ENCODE measurements around the gene KIDINS220.
A peak's percentile ranks its signal among the peaks of the same experiment; 100 is the strongest.

KIDINS220 gene

DNA sequence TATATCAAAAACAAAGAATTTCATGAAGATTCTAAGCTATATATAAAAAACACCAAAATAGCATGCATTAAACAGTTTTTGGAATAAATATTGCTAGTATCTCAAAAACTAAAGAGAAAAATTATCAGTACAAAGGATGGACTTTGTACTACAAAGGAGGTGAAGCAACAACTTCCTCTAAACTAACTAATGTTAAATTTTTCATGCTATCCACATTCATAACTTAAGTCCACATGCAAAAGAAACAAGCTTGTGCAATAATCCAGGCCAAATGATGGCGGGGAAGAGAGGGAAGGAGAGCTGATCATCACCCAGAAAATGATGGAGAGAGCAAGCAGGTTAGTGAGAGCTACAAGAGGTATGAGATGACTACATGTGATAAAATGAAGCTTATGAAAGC, 70.1 kb downstream of the KIDINS220 start:
- TF ChIP-seq, protein P1, sequence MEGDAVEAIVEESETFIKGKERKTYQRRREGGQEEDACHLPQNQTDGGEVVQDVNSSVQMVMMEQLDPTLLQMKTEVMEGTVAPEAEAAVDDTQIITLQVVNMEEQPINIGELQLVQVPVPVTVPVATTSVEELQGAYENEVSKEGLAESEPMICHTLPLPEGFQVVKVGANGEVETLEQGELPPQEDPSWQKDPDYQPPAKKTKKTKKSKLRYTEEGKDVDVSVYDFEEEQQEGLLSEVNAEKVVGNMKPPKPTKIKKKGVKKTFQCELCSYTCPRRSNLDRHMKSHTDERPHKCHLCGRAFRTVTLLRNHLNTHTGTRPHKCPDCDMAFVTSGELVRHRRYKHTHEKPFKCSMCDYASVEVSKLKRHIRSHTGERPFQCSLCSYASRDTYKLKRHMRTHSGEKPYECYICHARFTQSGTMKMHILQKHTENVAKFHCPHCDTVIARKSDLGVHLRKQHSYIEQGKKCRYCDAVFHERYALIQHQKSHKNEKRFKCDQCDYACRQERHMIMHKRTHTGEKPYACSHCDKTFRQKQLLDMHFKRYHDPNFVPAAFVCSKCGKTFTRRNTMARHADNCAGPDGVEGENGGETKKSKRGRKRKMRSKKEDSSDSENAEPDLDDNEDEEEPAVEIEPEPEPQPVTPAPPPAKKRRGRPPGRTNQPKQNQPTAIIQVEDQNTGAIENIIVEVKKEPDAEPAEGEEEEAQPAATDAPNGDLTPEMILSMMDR (IDR thresholded peaks at IDR 0.05; ENCODE audit: low read depth, low read length, missing control alignments), result no peak
- no peak overlapping the region for H3K4me3 ChIP-seq (replicated peaks; ENCODE audit: low read depth, low read length)
- no peak for DNase-seq (ENCODE audit: extremely low read depth, low read depth)

DNA sequence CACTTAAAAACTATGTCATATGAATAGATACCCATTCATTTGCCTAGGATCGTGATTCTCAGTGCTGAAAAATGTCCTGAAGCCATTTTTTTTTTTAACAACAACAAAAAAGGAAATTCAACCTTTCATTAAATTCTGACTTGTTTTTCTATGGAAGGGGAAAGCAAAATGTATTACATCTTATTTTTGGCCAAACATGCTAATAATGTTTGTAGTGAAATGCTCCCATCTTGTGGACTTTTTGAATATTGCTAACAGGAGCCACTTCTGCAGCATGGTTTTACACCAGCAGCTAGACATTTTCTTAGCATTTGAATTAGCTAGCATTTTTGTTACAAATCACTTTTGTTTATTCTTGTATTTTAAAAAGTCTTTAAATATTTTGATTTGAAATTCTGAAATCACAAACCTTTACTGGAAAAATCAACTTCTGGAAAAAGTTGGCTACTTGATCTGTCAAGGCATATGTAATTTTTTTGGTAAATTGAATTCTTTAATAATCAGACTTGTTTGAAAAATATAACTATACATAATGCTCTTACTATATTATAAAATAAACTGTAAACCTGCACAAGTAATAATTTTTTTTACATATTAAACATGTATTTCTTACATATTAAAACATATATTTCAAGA, 75.8 kb downstream of the KIDINS220 start:
- TF ChIP-seq, protein P1 (IDR thresholded peaks at IDR 0.05; ENCODE audit: low read depth, low read length, missing control alignments), result peak; percentile 36
- no peak overlapping the region for H3K4me3 ChIP-seq (replicated peaks; ENCODE audit: low read depth, low read length)
- DNase-seq (ENCODE audit: extremely low read depth, low read depth), result no peak

DNA sequence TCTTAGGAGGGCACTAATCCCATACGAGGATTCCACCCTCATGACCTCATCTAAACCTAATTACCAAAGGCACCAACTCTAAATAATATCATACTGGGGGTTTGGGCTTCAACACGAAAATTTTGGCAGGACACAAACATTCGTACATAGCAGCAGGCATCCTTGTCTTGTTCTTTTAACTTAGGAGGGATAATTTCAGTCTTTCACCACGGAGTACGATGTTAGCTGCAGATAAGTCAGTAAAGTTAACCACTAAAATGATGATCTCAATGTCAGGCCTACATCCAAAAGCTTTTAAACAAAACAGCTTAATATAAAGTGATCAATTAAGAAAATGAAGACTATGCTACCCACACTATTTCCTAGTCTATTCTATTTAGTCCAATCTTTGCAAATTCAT, 80.7 kb downstream of the KIDINS220 start:
- DNase-seq (ENCODE audit: extremely low read depth, low read depth), result no peak
- TF ChIP-seq, protein P1 (IDR thresholded peaks at IDR 0.05; ENCODE audit: low read depth, low read length, missing control alignments), result no peak
- H3K4me3 ChIP-seq (replicated peaks; ENCODE audit: low read depth, low read length), result no peak overlapping the region

DNA sequence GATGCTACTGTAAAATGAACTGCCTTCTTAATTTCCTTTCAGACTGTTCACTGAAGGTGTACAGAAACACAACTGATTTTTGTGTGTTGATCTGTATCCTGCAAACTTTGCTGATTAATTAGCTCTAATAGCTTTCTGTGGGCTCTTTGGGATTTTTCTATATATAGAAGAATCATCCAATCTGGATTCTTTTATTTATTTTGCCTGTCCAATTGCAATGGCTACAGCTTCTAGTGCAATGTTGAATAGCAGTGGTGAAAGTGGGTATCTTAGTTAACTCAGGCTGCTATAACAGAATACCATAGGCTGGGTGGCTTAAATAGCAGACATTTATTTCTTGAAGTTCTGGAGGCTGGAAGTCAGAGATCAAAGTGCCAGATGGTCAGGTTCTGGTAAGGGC, 81.2 kb downstream of the KIDINS220 start:
- TF ChIP-seq, protein P1 (IDR thresholded peaks at IDR 0.05; ENCODE audit: low read depth, low read length, missing control alignments), result no peak
- no peak for DNase-seq (ENCODE audit: extremely low read depth, low read depth)
- H3K4me3 ChIP-seq (replicated peaks; ENCODE audit: low read depth, low read length), result no peak overlapping the region

DNA sequence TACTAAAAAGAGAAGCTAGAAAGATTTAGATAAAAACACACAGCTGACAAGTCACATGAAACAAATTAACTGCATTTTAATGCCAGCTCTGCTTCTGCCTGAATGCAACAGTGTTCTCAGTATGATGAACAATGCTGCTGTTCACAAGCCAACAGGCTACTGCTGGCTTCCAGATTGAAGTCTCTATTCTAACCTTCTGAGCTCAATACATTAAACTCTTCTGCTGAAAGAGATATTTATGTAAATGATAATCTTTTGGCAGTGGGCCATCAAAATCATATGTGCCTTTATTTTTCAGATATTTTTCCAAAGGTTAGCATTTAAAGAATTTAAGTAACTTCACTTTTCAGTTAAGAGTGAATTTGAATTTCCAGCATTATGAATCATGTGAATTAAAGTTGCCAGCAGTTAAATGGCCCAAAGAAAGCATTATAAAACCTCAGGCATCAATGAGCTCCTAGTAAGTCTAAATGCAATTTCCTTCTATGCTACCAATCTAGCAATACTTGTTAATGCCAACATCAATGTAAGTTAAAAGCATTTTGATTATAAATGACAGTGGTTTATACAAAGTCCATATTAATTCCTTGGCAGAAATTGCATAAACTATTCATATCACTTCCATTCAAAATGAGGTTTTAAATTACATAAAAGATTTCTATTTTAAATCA, 83.2 kb downstream of the KIDINS220 start:
- DNase-seq (ENCODE audit: extremely low read depth, low read depth), result no peak
- no peak overlapping the region for H3K4me3 ChIP-seq (replicated peaks; ENCODE audit: low read depth, low read length)
- TF ChIP-seq, protein P1 (IDR thresholded peaks at IDR 0.05; ENCODE audit: low read depth, low read length, missing control alignments), result no peak

DNA sequence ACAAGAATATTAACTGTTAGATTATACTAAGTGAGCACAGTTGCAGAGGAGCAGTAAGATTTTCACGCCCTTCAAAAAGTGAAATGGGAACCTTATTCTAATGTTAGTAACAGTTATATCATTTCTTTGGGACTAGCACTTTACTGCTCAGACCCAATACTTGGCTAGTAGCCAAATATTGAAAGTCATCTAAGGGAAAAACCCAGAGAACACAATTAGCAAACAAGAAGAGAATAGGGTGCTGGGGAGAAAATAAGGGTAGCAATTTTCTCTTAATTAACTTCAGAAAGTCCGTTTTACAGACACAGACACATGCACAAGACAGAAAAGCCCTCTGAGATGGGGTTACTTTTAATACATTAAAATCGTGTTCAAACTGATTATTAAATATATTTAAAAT, 83.8 kb downstream of the KIDINS220 start:
- H3K4me3 ChIP-seq (replicated peaks; ENCODE audit: low read depth, low read length), result no peak overlapping the region
- TF ChIP-seq, protein P1 (IDR thresholded peaks at IDR 0.05; ENCODE audit: low read depth, low read length, missing control alignments), result no peak
- no peak for DNase-seq (ENCODE audit: extremely low read depth, low read depth)
